Smooth muscle cell of the pulmonary artery (primary cell): Measurements from ENCODE around the gene EPC1. TPM values are rescaled to one million over a fixed set of nuclear protein-coding genes. Genes with fewer than 3 reads are reported as not detected.

Experiments
- total RNA-seq: library from RNA; depleted of rRNA; stranded (reverse); fragments of >200 nt; gene quantifications from 2 replicates; pipeline ENCODE4 v1.2.3, GENCODE V29; 2014

Gene EPC1, protein sequence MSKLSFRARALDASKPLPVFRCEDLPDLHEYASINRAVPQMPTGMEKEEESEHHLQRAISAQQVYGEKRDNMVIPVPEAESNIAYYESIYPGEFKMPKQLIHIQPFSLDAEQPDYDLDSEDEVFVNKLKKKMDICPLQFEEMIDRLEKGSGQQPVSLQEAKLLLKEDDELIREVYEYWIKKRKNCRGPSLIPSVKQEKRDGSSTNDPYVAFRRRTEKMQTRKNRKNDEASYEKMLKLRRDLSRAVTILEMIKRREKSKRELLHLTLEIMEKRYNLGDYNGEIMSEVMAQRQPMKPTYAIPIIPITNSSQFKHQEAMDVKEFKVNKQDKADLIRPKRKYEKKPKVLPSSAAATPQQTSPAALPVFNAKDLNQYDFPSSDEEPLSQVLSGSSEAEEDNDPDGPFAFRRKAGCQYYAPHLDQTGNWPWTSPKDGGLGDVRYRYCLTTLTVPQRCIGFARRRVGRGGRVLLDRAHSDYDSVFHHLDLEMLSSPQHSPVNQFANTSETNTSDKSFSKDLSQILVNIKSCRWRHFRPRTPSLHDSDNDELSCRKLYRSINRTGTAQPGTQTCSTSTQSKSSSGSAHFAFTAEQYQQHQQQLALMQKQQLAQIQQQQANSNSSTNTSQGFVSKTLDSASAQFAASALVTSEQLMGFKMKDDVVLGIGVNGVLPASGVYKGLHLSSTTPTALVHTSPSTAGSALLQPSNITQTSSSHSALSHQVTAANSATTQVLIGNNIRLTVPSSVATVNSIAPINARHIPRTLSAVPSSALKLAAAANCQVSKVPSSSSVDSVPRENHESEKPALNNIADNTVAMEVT
- 28.4 and 29.1 TPM in 2 replicates for total RNA-seq

GRCh38 chr10:32346551-32347362 is at the start of gene EPC1:
EPC1 (minus strand) TSS chr10:32347158; CDS start chr10:32346915, 243 bp downstream.

Other genes starting within 250 kb of the EPC1 start
- gene CCDC7, start 99.0 kb upstream of the EPC1 start, total RNA-seq, result 6.0 and 10.9 TPM in 2 replicates